HG03108 (cell line): ENCODE results near the gene AASDHPPT.
"Not testable (repeated sequence)": the region's sequence is repeated elsewhere in the genome, so short reads cannot be mapped to it uniquely, and the experiment has no call there.

Experiments
- ATAC-seq: cut with Tn5 transposase; IDR thresholded peaks from one replicate; pipeline ENCODE4 v1.9.1; 2021; ENCODE audit warnings: moderate library complexity; ENCODE audit not compliant: unreplicated experiment

The AASDHPPT gene

DNA sequence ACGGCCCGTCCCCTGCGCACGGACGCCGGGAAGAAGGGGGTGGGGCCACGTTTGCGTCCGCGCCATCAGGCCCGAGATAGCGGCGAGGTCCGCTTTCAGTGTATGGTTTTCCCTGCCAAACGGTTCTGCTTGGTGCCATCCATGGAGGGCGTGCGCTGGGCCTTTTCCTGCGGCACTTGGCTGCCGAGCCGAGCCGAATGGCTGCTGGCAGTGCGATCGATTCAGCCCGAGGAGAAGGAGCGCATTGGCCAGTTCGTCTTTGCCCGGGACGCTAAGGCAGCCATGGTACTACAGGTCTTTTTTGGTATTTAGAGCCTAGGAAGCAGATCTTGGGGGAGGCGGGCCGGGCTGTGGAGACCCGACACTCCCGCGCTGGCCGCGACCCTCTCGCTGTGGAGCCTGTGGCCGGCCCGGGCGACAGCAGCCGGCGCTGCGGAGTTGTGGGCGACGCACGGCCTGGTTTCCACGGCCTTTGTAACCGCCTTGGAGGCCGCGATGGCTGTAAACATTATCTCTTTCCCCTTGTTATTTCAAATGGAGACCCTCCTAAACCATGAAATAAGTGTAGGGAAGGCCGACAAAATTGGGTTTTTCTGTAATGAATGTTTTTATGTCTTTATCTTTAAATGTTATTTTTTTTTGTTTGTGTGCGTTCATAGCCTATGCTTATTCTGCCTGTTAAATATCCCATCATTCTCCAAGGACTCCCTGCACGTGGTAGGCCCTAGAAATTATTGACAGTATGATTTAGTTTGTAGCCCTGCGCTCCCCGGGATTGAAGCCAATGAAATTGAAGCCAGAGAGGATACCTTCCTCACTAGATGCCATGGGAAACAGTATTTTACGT, at the start of gene AASDHPPT:
TSS of gene AASDHPPT (plus strand) at position 54 of the 847 bp plus-strand sequence. CDS start at position 103, 49 bp downstream.
- peak; percentile 9 for ATAC-seq

- no peak for ATAC-seq
Measured at GRCh38 chr11:106030609-106031008, 46.9 kb upstream of the AASDHPPT start.

DNA sequence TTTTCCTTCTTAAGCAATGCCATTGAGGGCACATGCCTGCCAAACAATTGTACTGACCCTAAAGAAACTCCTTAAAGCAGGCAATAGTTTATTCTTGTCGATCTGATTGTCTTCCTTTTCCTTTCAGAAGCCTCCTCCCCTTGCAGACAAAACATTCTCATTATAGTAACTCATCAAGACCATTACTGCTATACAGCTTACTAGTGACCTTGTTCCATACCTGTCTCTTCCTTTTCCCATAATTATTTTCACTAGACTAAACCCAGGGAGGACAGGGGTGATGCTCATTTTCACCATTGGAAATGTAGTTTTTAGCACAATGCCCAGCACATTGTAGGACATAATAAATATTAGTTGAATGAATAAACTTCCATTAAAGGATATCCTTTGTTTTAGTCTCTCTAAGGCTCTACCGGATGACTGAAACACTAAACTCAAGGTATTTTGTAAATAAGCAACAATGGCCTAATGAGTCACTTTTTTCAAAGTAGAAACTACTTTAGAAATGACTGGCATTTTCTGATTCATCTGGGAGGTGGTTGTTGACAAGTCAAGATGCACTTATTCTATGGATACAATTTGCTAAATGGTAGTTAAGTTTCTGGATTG, 46.2 kb upstream of the AASDHPPT start:
- no peak for ATAC-seq

DNA sequence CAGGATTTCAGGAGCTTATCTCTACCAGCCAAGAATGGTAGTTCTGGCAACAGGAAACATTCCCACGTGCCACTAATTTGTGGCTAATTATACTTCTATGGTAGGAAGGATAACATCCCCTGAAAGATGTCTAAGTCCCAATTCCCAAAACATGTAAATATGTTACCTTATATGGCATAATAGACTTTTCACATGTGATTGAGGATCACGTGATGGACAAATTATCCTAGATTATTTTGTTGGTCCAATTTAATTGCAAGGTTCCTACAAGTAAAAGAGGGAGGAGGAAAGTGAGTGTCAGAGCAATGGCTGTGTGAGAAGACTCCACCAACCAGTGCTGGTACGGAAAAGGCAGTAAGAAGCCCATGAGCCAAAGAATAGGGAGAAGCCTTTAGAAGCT, 45.5 kb upstream of the AASDHPPT start:
- ATAC-seq = no peak

DNA sequence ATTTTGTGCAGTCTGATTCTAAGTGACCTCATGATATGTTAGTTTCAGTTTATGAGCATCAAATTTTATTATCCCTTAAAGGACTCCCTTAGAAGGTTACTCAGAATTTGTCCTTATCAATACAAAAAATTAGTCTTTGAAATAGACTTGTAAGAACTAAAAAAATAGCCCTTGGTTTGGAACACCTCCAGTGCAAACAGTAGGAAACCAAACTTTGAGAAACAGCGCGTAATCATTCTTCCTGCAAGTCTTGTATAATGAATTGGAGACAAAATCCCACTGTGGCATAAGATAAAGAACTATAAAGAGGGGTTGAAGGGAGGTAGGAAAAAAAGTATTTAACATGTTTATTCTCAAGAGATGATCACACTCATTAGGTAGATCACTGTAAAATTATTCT, 44.6 kb upstream of the AASDHPPT start:
- ATAC-seq = no peak

- no peak for ATAC-seq
Measured at GRCh38 chr11:106043540-106043939, 33.9 kb upstream of the AASDHPPT start.

GRCh38 chr11:106047631-106048030, 29.8 kb upstream of the AASDHPPT start:
- ATAC-seq = no peak

GRCh38 chr11:106049727-106050476, 27.6 kb upstream of the AASDHPPT start:
- no peak for ATAC-seq

- ATAC-seq = no peak
Measured at GRCh38 chr11:106051103-106051502, 26.4 kb upstream of the AASDHPPT start.

- ATAC-seq = not testable (repeated sequence)
Measured at GRCh38 chr11:106058377-106058776, 19.1 kb upstream of the AASDHPPT start.

DNA sequence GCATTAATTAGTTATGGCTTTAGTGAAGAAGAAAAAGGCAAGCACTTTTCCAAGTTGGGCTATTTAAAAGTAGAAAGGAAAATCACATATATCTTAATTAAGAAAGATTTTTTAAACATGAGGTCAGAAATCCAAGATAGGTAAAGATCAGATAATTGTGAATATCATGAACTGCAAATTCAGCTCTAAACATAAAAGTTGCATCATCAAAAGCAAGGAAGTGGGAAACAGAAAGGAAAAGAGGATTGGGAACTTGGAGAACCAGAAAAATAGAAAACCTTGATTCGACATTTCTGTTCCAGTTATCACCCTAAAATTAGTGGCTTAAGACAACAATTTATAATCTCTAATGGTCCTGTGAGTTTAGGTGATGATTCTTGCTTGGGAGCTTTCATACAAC, 17.8 kb upstream of the AASDHPPT start:
- no peak for ATAC-seq

DNA sequence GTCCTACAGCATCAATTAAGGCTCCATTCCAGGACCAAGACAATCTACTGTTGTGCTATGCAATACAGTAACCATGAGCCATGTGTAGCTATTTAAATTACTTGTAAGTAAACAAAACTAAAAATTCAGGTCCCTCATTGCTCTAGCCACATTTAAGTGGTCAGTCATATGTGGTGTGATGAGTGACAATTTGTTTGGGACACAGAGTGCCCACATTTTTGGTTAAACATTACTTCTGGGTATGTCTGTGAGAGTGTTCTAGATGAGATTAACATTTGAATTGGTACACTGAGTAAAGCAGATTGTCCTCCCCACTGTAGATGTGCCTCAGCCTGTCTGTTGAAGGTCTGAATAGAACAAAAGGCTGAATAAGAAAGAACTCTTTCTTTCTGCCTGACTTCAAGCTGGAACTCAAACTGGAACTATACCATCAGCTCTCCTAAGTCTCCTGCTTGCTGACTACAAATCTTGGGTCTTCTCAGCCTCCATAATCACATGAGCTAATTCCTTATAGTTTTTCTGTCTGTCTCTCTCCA, 16.1 kb upstream of the AASDHPPT start:
- no peak for ATAC-seq

DNA sequence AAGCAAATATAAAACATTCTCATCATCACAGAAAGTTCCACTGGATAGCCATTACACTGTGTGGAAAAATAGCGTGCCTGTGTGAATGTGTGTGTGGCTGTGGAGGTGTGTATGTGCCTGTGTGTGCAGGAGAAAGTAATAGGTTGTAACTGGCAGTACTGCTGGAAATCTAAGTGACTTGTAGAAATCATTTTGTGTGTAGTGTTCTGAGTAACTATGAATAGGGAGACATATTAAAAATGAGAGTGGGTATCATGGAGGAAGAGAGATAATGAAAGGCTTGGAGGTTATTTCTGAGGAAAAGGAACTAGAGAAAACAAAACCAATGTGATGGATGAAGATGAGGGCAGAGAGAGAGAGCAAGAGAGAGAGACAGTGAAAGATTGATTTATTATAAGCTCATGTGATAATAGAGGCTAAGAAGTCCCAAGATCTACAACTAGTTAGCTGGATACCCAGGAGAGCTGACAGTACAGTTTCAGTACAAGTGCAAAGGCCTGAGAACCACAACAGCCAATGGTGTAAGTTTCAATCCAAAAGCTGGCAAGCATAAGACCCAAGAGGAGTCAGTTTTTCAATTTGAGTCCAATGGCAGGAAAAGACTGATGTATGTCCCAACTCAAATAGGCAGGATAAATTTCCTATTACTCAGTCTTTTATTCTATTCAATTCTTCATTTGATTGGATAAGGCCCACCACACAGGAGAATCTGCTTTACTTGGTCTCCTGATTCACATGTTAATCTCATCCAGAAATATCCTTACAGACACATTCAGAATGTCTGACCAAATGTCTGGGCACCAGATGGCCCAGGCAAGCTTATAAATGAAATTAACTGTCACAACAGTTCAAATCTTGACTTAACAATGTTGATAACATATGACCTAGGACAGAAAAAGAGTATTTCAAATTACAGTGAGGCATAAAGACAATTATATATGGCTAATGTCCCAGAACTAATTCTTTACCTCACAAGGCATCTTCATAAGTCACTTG, 15.2 kb upstream of the AASDHPPT start:
- ATAC-seq = no peak

- no peak for ATAC-seq
Measured at GRCh38 chr11:106063009-106063408, 14.5 kb upstream of the AASDHPPT start.

DNA sequence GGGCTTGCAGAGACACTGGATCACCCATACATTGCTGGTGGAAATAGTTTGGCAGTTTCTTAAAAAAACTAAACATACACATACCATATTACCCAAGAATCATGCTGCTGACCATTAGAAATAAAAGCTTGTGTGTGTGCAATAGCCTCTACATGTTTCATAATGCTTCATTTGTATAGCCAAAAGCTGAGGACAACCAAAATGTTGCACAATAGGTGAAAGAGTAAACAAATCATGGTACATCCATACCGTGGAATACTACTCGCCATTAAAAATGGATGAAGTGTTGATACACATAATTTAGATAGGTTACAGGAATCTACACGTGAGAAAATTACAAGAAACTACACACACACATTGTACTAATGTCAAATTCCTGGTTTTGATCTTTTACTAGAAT, 6.9 kb upstream of the AASDHPPT start:
- no peak for ATAC-seq

- no peak for ATAC-seq
Measured at GRCh38 chr11:106072804-106073203, 4.7 kb upstream of the AASDHPPT start.

GRCh38 chr11:106076171-106076918, 1.1 kb upstream of the AASDHPPT start:
- no peak for ATAC-seq

GRCh38 chr11:106076919-106077608, 398 bp upstream of the AASDHPPT start, which contains the start of gene KBTBD3:
TSS of gene KBTBD3 (minus strand) at chr11:106077347. CDS start at chr11:106059097, 18,250 bp downstream.
- peak; percentile 94 for ATAC-seq

GRCh38 chr11:106082096-106082495, 4.6 kb downstream of the AASDHPPT start:
- no peak for ATAC-seq
